Measurements from ENCODE around the gene APH1B. TPM values are rescaled to one million over a fixed set of nuclear protein-coding genes. Genes with fewer than 3 reads are reported as not detected.

The APH1B gene
- total and polyA plus RNA-seq, 12 donors: 1.7 to 11.4 (median 7.4) TPM

- ATAC-seq: no peak
- Histone ChIP-seq H3K4me3 (no peak overlapping the region), H3K36me3 (no peaks in the 10 kb centered on the region), H3K27ac (peak overlapping the region in 1 of 10 donors; percentile 8), H3K9me3 (no peaks in the 10 kb centered on the region), H3K27me3 (no peaks in the 10 kb centered on the region), H3K4me1 (peaks cover 7 to 51% (median 28%) of the 10 kb centered on the region in 9 donors)
- intact Hi-C loops (cut with DNase I): no loop called here
- TF ChIP-seq, protein P1, sequence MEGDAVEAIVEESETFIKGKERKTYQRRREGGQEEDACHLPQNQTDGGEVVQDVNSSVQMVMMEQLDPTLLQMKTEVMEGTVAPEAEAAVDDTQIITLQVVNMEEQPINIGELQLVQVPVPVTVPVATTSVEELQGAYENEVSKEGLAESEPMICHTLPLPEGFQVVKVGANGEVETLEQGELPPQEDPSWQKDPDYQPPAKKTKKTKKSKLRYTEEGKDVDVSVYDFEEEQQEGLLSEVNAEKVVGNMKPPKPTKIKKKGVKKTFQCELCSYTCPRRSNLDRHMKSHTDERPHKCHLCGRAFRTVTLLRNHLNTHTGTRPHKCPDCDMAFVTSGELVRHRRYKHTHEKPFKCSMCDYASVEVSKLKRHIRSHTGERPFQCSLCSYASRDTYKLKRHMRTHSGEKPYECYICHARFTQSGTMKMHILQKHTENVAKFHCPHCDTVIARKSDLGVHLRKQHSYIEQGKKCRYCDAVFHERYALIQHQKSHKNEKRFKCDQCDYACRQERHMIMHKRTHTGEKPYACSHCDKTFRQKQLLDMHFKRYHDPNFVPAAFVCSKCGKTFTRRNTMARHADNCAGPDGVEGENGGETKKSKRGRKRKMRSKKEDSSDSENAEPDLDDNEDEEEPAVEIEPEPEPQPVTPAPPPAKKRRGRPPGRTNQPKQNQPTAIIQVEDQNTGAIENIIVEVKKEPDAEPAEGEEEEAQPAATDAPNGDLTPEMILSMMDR (IDR thresholded peaks at IDR 0.05): no peak
- DNase-seq: no peak
- 72 to 75% methylated on average over 6 of the region's 6 CpGs for WGBS, 2 donors
These were observed 69.9 kb downstream of the APH1B start for GRCh38 chr15:63347074-63347857.

DNA sequence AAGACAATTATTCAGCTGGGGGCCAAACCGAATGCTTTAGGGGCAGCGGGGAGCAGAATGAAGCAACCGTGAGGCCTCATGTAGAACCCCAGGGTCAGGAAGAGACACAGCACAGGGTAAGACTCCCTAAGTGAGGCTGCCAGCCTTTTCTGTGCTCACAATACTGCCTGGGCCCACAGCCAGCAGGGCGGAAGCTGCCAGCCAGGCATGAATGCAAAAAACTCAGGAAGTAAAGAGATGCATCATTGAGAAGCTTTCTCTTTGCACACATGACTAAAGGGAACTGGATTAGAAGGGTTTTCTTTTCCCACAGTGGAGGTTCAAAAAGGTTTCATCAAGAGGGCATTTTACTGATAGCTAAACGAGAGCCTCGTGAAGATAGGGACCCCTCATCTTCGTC, 71.0 kb downstream of the APH1B start:
- Histone ChIP-seq H3K4me1 (peaks cover 7 to 51% (median 28%) of the 10 kb centered on the region in 9 donors), H3K27ac (peak overlapping the region in 5 of 10 donors; percentile 8 to 73 (median 17)), H3K36me3 (no peaks in the 10 kb centered on the region), H3K4me3 (no peak overlapping the region), H3K27me3 (no peaks in the 10 kb centered on the region), H3K9me3 (no peaks in the 10 kb centered on the region)
- ATAC-seq: peak in 7 of 8 donors; percentile 28 to 75 (median 61)
- intact Hi-C loops (cut with DNase I): no loop called here
- WGBS, 2 donors: 47% methylated on average over 7 of the region's 7 CpGs
- peak; percentile 50 to 52 for DNase-seq
- TF ChIP-seq, protein P1 (IDR thresholded peaks at IDR 0.05): no peak

- peak in 1 of 8 donors; percentile 20 for ATAC-seq
- no peaks in the 10 kb centered on the region for H3K9me3 ChIP-seq
- H3K4me3 ChIP-seq: no peak overlapping the region
- no peaks in the 10 kb centered on the region for H3K27me3 ChIP-seq
- DNase-seq: no peak
- H3K4me1 ChIP-seq: peaks cover 7 to 51% (median 28%) of the 10 kb centered on the region in 9 donors
- 82 to 86% methylated on average over 6 of the region's 6 CpGs for WGBS, 2 donors
- intact Hi-C loops (cut with DNase I): no loop called here
- TF ChIP-seq, protein P1 (IDR thresholded peaks at IDR 0.05): no peak
- H3K36me3 ChIP-seq: no peaks in the 10 kb centered on the region
- H3K27ac ChIP-seq: peak overlapping the region in 3 of 10 donors; percentile 46 to 73 (median 70)
These were observed 71.8 kb downstream of the APH1B start for GRCh38 chr15:63349156-63349555.

DNA sequence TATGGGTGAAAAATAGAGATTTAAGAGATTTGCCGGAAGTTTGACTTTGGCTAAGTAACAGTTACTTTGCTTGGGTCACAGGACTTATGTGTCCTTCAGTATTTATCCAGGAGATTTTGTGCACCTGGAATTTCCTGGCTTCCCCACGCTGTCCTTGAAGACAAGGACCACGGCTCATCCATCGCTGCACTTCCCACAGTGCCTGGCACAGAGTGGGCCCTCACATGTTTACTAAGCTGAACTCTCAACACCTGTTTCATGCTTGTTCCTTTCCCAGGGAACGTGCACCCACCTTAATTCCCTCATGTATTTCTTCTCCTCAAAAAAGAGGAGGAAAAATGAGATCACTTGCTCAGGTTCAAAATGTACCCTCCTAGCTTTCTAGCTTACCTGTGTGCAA, 72.2 kb downstream of the APH1B start:
- peaks cover 7 to 51% (median 28%) of the 10 kb centered on the region in 9 donors for H3K4me1 ChIP-seq
- no peaks in the 10 kb centered on the region for H3K9me3 ChIP-seq
- TF ChIP-seq, protein P1 (IDR thresholded peaks at IDR 0.05): no peak
- no peak overlapping the region for H3K4me3 ChIP-seq
- WGBS, 2 donors: 89 to 90% methylated on average over 5 of the region's 5 CpGs
- H3K27me3 ChIP-seq: no peaks in the 10 kb centered on the region
- no peak for ATAC-seq
- H3K27ac ChIP-seq: peak overlapping the region in 6 of 10 donors; percentile 17 to 70 (median 40)
- intact Hi-C loops (cut with DNase I): no loop called here
- H3K36me3 ChIP-seq: no peaks in the 10 kb centered on the region
- DNase-seq: no peak
